ENCODE measurements around the gene TMEM131.

- TF ChIP-seq CTCF (conservative IDR thresholded peaks at IDR 0.05) (no peak), EZH2 (IDR thresholded peaks at IDR 0.05; ENCODE audit: low read depth) (no peak)
Observed at GRCh38 chr2:98020516-98020915, 24.8 kb upstream of the TMEM131 start.

Data from PC-9 (cell line).